HT1080 (cell line): ENCODE results near the gene HMX2. TPM values are rescaled to one million over a fixed set of nuclear protein-coding genes. Genes with fewer than 3 reads are reported as not detected.
A peak's percentile ranks its signal among the peaks of the same experiment; 100 is the strongest.

Experiments
- DNase-seq: peaks from one replicate; pipeline ENCODE4 v3.0.0-alpha.2; 2015; ENCODE audit warnings: low read depth
- total RNA-seq: library from RNA; depleted of rRNA; stranded (reverse); fragments of >200 nt; shearing (Covaris generic); gene quantifications from 2 replicates; pipeline ENCODE4 v1.2.3, GENCODE V29; 2014

HMX2 gene
- total RNA-seq, 1 experiment from 2014 or later = 0.06 TPM

DNA sequence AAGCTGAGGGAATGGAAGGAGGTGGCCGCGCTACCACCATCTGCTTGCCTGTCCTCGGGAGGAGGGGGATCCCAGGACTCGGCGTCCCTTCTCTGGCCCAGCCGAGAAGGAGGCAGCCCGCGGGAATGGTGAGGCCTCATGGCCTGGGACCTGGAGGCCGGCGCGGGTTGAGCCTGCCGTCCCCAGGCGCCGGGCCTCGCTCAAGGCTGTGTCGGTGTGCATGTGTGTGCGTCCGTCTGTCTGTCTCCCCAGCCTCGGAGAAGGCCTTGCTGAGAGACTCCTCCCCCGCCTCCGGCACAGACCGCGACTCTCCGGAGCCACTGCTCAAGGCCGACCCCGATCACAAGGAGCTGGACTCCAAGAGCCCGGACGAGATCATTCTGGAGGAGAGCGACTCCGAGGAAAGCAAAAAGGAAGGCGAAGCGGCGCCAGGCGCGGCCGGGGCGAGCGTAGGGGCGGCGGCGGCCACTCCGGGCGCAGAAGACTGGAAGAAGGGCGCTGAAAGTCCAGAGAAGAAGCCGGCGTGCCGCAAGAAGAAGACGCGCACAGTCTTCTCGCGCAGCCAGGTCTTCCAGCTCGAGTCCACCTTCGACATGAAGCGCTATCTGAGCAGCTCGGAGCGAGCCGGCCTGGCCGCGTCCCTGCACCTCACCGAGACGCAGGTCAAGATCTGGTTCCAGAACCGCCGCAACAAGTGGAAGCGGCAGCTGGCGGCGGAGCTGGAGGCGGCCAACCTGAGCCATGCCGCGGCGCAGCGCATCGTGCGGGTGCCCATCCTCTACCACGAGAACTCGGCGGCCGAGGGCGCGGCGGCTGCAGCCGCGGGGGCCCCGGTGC is 10.9 kb upstream of the HMX2 start:
- no peak for DNase-seq

GRCh38 chr10:123139165-123139520 is 8.8 kb upstream of the HMX2 start:
- DNase-seq = no peak

- no peak for DNase-seq
Measured at GRCh38 chr10:123139521-123140163, 8.3 kb upstream of the HMX2 start.

DNA sequence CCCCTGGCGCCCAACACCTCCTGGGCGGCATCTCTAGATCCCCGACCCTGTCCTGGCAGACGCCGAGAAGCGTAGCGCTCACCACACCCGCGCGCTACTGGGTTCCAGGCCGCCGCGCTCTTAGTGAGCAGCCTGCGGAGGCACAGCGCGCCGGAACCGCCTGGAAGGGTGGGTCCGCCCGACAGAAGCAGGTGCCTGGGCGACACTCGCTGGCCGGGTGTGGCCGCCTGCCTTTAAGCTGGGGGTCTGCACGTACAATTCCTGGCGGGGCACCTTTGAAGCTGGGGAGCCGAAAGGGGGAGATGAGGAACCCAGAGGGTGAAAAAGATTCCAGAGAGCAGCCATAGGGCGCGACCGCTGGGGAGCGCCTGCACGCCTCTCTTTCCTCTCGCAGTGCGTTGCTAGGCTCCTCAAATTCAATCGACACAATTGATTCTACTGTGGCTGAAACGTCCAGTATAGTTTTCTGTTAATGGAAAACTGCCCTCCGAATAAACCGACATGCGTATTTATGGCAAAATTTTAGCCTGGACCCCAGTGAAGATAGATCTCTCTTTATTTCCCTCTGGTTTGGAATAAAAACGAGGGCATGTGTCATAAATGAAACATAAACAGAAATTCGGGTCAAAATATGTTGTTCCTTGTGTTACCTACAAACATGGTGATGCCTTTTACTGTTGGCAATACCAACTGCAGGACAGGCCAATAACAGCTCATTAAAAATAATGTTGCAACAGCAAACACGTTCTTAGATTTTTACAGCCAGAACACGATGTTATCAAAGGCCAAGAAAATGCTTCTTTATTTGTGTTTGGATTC is 7.6 kb upstream of the HMX2 start:
- no peak for DNase-seq

DNA sequence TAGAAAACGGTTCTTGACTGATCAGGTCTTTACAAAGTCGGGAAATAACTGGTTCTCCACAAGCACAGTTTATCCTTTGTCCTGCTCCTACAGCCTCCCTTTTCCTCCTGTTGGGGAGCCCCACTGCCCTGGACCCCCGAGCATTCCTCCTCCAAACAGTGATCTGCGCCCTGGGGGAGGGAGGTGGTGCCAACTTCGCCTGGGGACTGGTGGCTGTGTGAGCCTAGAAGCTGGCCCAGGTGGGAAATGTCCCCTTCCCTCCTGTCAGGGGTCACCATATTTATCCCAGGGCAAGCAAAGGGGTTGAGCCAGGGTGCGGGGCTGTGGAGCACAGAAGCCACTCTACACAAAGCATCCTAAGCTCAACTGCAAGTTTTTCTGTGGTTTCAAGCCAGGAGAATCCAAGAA is 6.9 kb upstream of the HMX2 start:
- DNase-seq = no peak

GRCh38 chr10:123141791-123142700 is 5.9 kb upstream of the HMX2 start:
- no peak for DNase-seq

- DNase-seq = no peak
Measured at GRCh38 chr10:123142701-123143161, 5.2 kb upstream of the HMX2 start.

DNA sequence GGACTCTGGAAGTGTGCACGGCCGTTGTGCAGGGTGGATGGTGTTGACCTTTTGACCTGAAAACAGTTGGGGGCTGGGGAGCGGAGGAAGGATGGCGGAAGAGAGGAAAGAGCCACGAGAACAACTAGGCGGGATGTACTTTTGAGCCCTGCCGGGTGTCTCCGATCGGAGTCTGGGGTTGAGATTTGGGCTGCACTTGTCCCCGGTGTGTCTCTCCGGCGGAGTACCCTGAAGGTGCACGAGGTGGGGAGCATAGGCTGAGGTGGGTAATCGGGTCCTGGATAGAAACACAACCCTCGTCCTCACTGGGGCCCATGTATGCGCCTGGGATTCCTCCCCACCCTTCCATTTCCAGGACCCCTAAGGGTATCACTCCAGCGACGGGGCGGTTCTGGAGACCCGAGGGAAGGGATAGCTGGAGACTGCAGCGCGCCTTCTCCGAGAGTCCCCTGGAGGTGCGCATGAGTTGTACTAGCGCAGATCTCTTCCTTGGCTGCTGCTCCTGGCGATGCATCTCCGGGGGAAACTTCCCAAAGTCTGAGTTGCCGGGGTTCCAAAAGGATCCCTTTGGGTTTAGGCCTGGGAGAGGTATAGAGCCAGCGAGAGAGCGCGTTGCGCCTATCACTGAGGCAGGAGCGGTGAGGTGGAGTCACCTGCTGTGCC is 4.6 kb upstream of the HMX2 start:
- no peak for DNase-seq

DNA sequence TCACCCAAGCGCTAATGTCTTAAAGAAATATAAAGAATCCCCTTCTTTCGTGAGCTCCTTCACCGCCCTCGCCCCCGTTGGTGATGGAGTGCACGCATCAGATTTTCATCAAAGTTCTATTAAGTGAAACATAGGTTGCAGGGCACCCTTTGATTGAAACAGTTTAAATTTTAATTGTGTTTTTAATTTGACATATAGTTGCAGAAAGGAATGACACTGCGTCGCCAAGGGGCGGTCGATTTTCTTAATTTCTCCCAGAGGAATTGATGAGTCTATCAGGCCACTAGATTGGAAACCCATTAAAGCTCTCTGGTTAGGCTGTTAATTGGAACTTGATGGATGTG is 4.1 kb upstream of the HMX2 start:
- no peak for DNase-seq

DNA sequence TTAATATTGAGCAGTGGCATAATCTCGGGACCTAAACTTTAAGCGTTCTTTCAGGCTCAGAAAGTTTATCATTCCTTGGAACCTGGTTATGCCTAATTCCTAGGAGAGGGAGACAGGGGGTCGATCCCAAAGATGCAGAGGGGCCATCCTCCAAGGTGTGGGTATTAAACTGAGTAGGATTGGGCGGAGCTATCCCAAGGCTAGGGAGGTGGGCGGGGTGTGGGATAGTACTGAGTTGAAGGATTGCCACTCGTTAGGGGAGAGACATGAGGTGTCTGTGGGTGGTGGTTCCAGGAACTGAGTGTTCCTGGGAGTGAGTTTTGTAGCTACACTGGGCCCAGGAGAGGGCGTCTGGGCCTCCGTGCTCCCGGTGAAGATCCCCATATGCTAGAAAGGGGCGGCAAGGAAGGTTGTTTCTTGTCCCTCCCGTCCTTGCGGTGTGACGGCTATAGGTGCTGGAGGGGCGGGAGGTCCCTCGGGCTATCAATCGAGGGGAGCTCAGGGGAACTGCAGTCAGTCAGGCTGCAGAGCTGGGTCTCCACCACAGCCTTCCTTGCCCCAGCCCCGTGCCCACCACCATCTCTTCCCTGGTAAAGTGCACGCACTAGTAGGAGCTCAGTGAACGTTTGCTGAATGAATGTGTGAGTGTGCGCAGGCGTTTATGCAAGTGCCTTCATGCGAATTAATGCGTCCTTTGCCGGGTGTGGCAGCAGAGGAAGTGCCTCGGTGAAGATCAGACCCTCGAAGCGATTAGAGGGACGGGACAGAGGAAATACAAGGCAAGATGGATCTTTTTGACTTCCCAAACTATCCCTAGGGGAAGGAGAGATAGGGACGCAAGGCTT is 3.0 kb upstream of the HMX2 start:
- peak; percentile 21 for DNase-seq

DNA sequence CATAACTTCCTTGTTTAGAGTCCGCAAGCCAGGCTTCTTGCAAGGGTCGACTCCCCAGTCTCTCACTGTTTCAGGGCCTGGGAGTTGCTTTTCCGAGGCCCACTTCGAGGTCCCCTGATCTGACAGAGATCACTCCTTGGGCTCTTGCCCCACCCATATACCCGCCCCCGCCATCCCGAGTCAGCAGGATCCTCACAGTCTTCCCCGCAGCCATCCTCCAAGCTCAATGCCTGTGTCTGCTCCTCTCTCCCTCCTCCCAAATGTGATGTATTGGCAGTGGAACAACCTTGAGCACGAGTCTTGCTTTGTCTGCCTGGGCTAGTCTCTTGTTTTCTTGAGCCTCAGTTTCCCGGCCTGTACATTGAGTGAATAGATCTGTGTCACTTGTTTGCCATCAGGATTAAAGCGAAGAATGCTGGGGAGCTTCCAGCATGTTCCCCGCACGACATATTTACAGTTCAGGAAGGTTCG is 2.4 kb upstream of the HMX2 start:
- DNase-seq = no peak

- DNase-seq = no peak
Measured at GRCh38 chr10:123146013-123146893, 1.7 kb upstream of the HMX2 start.

DNA sequence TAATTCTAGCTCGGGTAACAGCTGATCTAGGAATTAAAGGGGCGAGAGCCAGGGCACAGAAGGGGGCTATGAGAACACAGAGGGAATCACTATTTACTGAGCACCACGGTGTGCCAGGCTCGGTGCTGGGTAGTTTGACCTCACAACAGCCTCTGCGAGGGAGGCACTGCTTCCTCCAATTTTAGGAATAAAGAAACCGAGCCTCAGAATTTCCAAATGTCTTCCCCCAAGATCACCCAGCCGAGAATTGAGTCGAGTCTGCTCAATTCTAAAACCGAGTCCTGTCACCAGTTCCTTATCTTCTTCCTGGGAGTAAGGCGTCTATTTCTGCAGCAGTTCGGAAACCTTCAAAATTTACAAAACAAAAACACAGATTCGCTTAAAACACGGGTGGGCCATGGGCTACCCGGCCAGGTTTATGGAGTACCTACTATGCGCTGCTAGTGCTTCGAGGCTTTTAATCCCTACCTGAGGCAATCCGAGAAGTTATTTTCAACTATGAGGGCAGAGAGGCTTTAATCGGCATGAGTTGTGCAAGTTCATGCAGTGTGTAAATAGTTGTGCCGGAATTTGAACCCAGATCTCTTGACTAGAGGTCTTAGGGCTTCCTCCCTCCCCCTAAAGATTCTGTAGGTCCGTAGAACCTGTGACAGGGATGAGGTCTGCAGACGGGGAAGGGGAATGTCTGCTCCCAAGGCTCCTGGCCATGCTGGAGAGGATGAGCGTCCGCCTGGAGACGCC is 872 bp upstream of the HMX2 start:
- no peak for DNase-seq

- no peak for DNase-seq
Measured at GRCh38 chr10:123148414-123149161, 652 bp downstream of the HMX2 start.

DNA sequence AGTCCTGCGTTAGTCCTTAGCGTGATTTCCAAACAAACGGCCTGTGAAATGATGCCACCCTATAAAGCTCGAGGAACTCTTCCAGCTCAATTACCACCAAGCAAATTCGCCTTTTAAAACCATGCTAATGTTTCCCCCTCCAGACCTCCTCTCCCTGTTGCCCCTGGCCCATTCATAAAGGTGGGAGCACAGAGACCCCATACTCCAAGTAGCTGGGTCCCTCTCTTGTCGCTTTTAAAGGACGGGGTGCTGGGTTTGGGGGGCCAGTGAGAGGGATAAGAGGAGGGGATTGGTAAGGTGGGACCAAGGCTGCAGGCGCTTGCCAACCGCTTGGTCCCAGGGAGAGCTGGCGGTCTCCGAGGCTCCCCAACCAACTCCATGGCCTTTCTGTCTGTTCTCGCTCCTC is 1.2 kb downstream of the HMX2 start:
- DNase-seq = no peak

DNA sequence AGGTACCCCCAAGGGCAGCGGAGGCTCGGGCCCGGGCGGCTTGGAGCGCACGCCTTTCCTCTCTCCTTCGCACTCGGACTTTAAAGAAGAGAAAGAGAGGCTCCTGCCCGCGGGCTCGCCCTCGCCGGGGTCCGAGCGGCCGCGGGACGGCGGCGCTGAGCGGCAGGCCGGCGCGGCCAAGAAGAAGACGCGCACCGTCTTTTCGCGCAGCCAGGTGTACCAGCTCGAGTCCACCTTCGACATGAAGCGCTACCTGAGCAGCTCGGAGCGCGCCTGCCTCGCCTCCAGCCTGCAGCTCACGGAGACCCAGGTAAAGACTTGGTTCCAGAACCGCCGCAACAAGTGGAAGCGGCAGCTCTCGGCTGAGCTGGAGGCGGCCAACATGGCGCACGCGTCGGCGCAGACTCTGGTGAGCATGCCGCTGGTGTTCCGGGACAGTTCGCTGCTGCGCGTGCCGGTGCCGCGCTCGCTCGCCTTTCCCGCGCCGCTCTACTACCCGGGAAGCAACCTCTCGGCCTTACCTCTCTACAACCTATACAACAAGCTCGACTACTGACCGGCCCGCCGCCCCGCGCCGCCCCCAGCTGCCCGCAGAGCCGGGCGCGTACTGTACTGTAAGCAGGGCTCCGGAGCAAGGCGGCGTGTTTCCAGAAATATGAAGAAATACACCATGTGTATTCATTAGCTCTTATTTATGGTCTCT is 1.8 kb downstream of the HMX2 start:
- no peak for DNase-seq
